Suprapubic skin (tissue), 4 donors: ENCODE results near the gene ODAD3.

Experiments used
- CTCF ChIP-seq, 2 donors: fragments of 200-600 bp in 1 of 2; fragments of 450-650 bp in 1 of 2; sonication (generic) in 1 of 2; IDR thresholded peaks; one replicate each; pipeline ENCODE4 v1.5.1; 2016 to 2019; ENCODE audit warnings: antibody characterized with exemption in 2 of 2, mild to moderate bottlenecking in 1 of 2, moderate library complexity in 1 of 2
- EP300 ChIP-seq: sonication (generic); formaldehyde crosslinking; IDR thresholded peaks from one replicate; pipeline ENCODE4 v1.6.1; 2017; ENCODE audit warnings: antibody characterized with exemption
- POLR2A ChIP-seq, 2 donors: fragments of 450-650 bp; IDR thresholded peaks; one replicate each; pipeline ENCODE4 v1.6.1; 2017; ENCODE audit warnings: antibody characterized with exemption in 2 of 2, mild to moderate bottlenecking in 2 of 2, moderate library complexity in 2 of 2
- POLR2AphosphoS5 ChIP-seq, 3 donors: sonication (generic); formaldehyde crosslinking; IDR thresholded peaks; one replicate each; pipeline ENCODE4 v1.6.1; 2017; ENCODE audit warnings: antibody characterized with exemption in 3 of 3

- TF ChIP-seq CTCF (IDR thresholded peaks at IDR 0.05) (no peak), POLR2A (IDR thresholded peaks at IDR 0.05) (no peak), POLR2AphosphoS5 (IDR thresholded peaks at IDR 0.05) (no peak), EP300 (no peak)
Measured at GRCh38 chr19:11418549-11419506, 16.1 kb downstream of the ODAD3 start, which contains the start of gene RGL3.
